ENCODE measurements around the gene FNDC3B. TPM values are rescaled to one million over a fixed set of nuclear protein-coding genes. Genes with fewer than 3 reads are reported as not detected.

The FNDC3B gene
- total and polyA plus RNA-seq, 9 of the 15 experiments (the other 6 are each of a cell fraction or from before 2014, with no cell fraction given) = 7.0 to 35.8 (median 16.2) TPM

GRCh38 chr3:172078244-172078643 lies 38.9 kb downstream of the FNDC3B start (continued):
- TF ChIP-seq ZBTB43 (CRISPR knock-in tag; IDR thresholded peaks at IDR 0.05) (no peak), E2F5 (CRISPR knock-in tag; IDR thresholded peaks at IDR 0.05) (no peak), AFF4 (CRISPR knock-in tag; IDR thresholded peaks at IDR 0.05) (no peak), POLR2G (IDR thresholded peaks at IDR 0.05; ENCODE audit: low read depth, low read length) (no peak), WHSC1 (IDR thresholded peaks at IDR 0.05; ENCODE audit: low read length) (no peak), ARID3B (CRISPR knock-in tag; IDR thresholded peaks at IDR 0.05; ENCODE audit: borderline replicate concordance) (no peak), ATF2 (CRISPR knock-in tag; IDR thresholded peaks at IDR 0.05) (no peak), ZNF445 (CRISPR knock-in tag; IDR thresholded peaks at IDR 0.05; ENCODE audit: low read depth) (no peak), RBM14 (IDR thresholded peaks at IDR 0.05; ENCODE audit: borderline replicate concordance, insufficient read depth, low read depth, low read length) (no peak)
